Adipose tissue (tissue), 3 donors: Measurements from ENCODE around the gene TM7SF3. TPM values are rescaled to one million over a fixed set of nuclear protein-coding genes. Genes with fewer than 3 reads are reported as not detected.
"Not testable (repeated sequence)": the region's sequence is repeated elsewhere in the genome, so short reads cannot be mapped to it uniquely, and the experiment has no call there.

Source experiments
- H3K27ac ChIP-seq: one replicate; pipeline ENCODE4 v1.5.1; 2013; ENCODE audit warnings: low read depth, low read length
- WGBS, 3 donors: extraction: QIAGEN DNeasy Blood & Tissue Kit; methylation state at CpG; one replicate each; pipeline ENCODE4 v1.1.7; 2013; 5-methylcytosine and 5-hydroxymethylcytosine counted together
- polyA plus RNA-seq, 3 donors: library from polyadenylated mRNA; stranded (reverse); fragments of 200-250 nt; gene quantifications; one replicate each; pipeline ENCODE4 v1.2.3, GENCODE V29; 2013
- donor health status: healthy with polysubstance abuse.
- donor health status: Bipolar disorder and iron deficiency.
- donor health status: healthy.

The TM7SF3 gene
- polyA plus RNA-seq, 3 donors = 24.9 to 43.8 (median 42.0) TPM

GRCh38 chr12:27018037-27018436 lies 3.9 kb upstream of the TM7SF3 start:
- WGBS, 3 donors = 55 to 71% (median 67%) methylated on average over 1 of the region's 1 CpG

GRCh38 chr12:27017163-27017823 lies 3.1 kb upstream of the TM7SF3 start:
- H3K27ac ChIP-seq = not testable (repeated sequence)
- WGBS, 3 donors = 52 to 58% (median 52%) methylated on average over 5 of the region's 5 CpGs

More at GRCh38 chr12:27018037-27018436, 3.9 kb upstream of the TM7SF3 start:
- H3K27ac ChIP-seq = no peak overlapping the region

- WGBS, 3 donors = 1 to 7% (median 5%) methylated on average over 2 of the region's 2 CpGs
- H3K27ac ChIP-seq = no peak overlapping the region
These were observed 1.5 kb upstream of the TM7SF3 start for GRCh38 chr12:27015730-27016076.

- WGBS, 3 donors = 37 to 42% (median 40%) methylated on average over 12 of the region's 12 CpGs
- H3K27ac ChIP-seq = no peak overlapping the region
These were observed 910 bp upstream of the TM7SF3 start for GRCh38 chr12:27014859-27015729.

- WGBS, 3 donors = 0% methylated on average over 13 of the region's 13 CpGs
- H3K27ac ChIP-seq = no peak overlapping the region
These were observed 536 bp downstream of the TM7SF3 start for GRCh38 chr12:27013611-27014084.

- 29 to 60% (median 47%) methylated on average over 5 of the region's 5 CpGs for WGBS, 3 donors
- no peak overlapping the region for H3K27ac ChIP-seq
These were observed 1.3 kb downstream of the TM7SF3 start for GRCh38 chr12:27012982-27013255.

- no peak overlapping the region for H3K27ac ChIP-seq
These were observed 1.8 kb downstream of the TM7SF3 start for GRCh38 chr12:27012239-27012981.

GRCh38 chr12:27009881-27010301 lies 4.3 kb downstream of the TM7SF3 start:
- 11 to 27% (median 26%) methylated on average over 1 of the region's 1 CpG for WGBS, 3 donors
- H3K27ac ChIP-seq = no peak overlapping the region

More at GRCh38 chr12:27012239-27012981, 1.8 kb downstream of the TM7SF3 start:
- WGBS, 3 donors = 47 to 80% (median 76%) methylated on average over 14 of the region's 14 CpGs

GRCh38 chr12:27008081-27008480 lies 6.1 kb downstream of the TM7SF3 start:
- no peak overlapping the region for H3K27ac ChIP-seq
- 72 to 83% (median 77%) methylated on average over 5 of the region's 5 CpGs for WGBS, 3 donors

GRCh38 chr12:27006797-27007467 lies 7.3 kb downstream of the TM7SF3 start:
- WGBS, 3 donors = 58 to 74% (median 70%) methylated on average over 2 of the region's 2 CpGs
- no peak overlapping the region for H3K27ac ChIP-seq

- no peak overlapping the region for H3K27ac ChIP-seq
- 87 to 98% (median 93%) methylated on average over 2 of the region's 2 CpGs for WGBS, 3 donors
These were observed 8.7 kb downstream of the TM7SF3 start for GRCh38 chr12:27005495-27005894.

- WGBS, 3 donors = 78 to 85% (median 81%) methylated on average over 6 of the region's 6 CpGs
- H3K27ac ChIP-seq = no peak overlapping the region
These were observed 10.5 kb downstream of the TM7SF3 start for GRCh38 chr12:27003421-27004381.

- 75 to 93% (median 89%) methylated on average over 5 of the region's 5 CpGs for WGBS, 3 donors
- H3K27ac ChIP-seq = no peak overlapping the region
These were observed 12.0 kb downstream of the TM7SF3 start for GRCh38 chr12:27002141-27002540.

- WGBS, 3 donors = 54 to 86% (median 62%) methylated on average over 5 of the region's 5 CpGs
- no peak overlapping the region for H3K27ac ChIP-seq
These were observed 12.5 kb downstream of the TM7SF3 start for GRCh38 chr12:27001663-27002062.

GRCh38 chr12:27000961-27001360 lies 13.2 kb downstream of the TM7SF3 start:
- 36 to 61% (median 39%) methylated on average over 1 of the region's 1 CpG for WGBS, 3 donors
- H3K27ac ChIP-seq = no peak overlapping the region

GRCh38 chr12:26997003-26997402 lies 17.2 kb downstream of the TM7SF3 start:
- whole genome bisulfite sequencing, 3 donors = 60 to 79% (median 72%) methylated on average over 2 of the region's 2 CpGs
- no peak overlapping the region for H3K27ac ChIP-seq

- H3K27ac ChIP-seq = no peak overlapping the region
- WGBS, 3 donors = 84 to 96% (median 94%) methylated on average over 2 of the region's 2 CpGs
These were observed 18.5 kb downstream of the TM7SF3 start for GRCh38 chr12:26995706-26996105.
